Fibroblast of lung (primary cell): ENCODE measurements around the gene MAPT. TPM values are rescaled to one million over a fixed set of nuclear protein-coding genes. Genes with fewer than 3 reads are reported as not detected.

Experiments used
- DNase-seq, 2 donors: peaks; one replicate each; pipeline versions ENCODE4 v3.0.0 to v3.0.0-alpha.2; 2010; ENCODE audit warnings: low read depth in 2 of 2
- H2AFZ ChIP-seq: 2 replicates; pipeline ENCODE4 v1.5.1; 2012; ENCODE audit warnings: low read length, control low read depth, inconsistent platforms
- H3K27ac ChIP-seq: 2 replicates; pipeline ENCODE4 v1.5.1; 2011; ENCODE audit warnings: low read length, control low read depth; ENCODE audit not compliant: insufficient read depth
- H3K27me3 ChIP-seq: 2 replicates; pipeline ENCODE4 v1.5.1; 2011; ENCODE audit warnings: mild to moderate bottlenecking, low read length; ENCODE audit not compliant: control insufficient read depth, insufficient read depth
- H3K36me3 ChIP-seq: 2 replicates; pipeline ENCODE4 v1.5.1; 2011; ENCODE audit warnings: low read length; ENCODE audit not compliant: control insufficient read depth, insufficient read depth
- H3K4me1 ChIP-seq: 2 replicates; pipeline ENCODE4 v1.5.1; 2011; ENCODE audit warnings: low read length; ENCODE audit not compliant: control insufficient read depth, insufficient read depth; ENCODE audit errors: extremely low read depth
- H3K4me2 ChIP-seq: 2 replicates; pipeline ENCODE4 v1.5.1; 2011; ENCODE audit warnings: low read length, control low read depth; ENCODE audit not compliant: insufficient read depth; ENCODE audit errors: extremely low read depth
- H3K4me3 ChIP-seq, 4 experiments: fragments of 200-600 bp in 1 of 4; sonication (generic) in 1 of 4; replicated peaks in 1 of 4; 2 replicates each; pipeline ENCODE4 v1.5.1; 2011 to 2016; ENCODE audit warnings: low read length in 4 of 4, low read depth in 3 of 4, mild to moderate bottlenecking in 3 of 4, control low read depth in 2 of 4, inconsistent platforms in 1 of 4, mixed read lengths in 1 of 4; ENCODE audit not compliant: insufficient read depth in 1 of 4; ENCODE audit errors: control extremely low read depth in 1 of 4
- H3K79me2 ChIP-seq: 2 replicates; pipeline ENCODE4 v1.5.1; 2012; ENCODE audit warnings: mild to moderate bottlenecking, low read length, inconsistent platforms; ENCODE audit not compliant: control insufficient read depth, insufficient read depth
- H3K9ac ChIP-seq: 2 replicates; pipeline ENCODE4 v1.5.1; 2011; ENCODE audit warnings: mild to moderate bottlenecking, low read length, control low read depth; ENCODE audit not compliant: insufficient read depth
- H3K9me3 ChIP-seq: 2 replicates; pipeline ENCODE4 v1.5.1; 2012; ENCODE audit warnings: low read depth, low read length; ENCODE audit not compliant: control insufficient read depth, insufficient read depth
- H4K20me1 ChIP-seq: 2 replicates; pipeline ENCODE4 v1.5.1; 2011; ENCODE audit warnings: low read length; ENCODE audit not compliant: control insufficient read depth, insufficient read depth; ENCODE audit errors: extremely low read depth
- CTCF ChIP-seq, 2 donors: IDR thresholded peaks in 1 of 2; conservative IDR thresholded peaks in 1 of 2; 1 replicate in 1 of 2; 2 replicates in 1 of 2; pipeline ENCODE4 v1.5.1; 2011 to 2012; ENCODE audit warnings: low read length in 2 of 2, control low read depth in 1 of 2, inconsistent platforms in 1 of 2, low read depth in 1 of 2, mild to moderate bottlenecking in 1 of 2
- EZH2 ChIP-seq: IDR thresholded peaks from 2 replicates; pipeline ENCODE4 v1.5.1; 2012; ENCODE audit warnings: low read length, control low read depth, mild to moderate bottlenecking; ENCODE audit errors: missing control alignments
- polyA plus RNA-seq, 2 donors: library from polyadenylated mRNA; depleted of rRNA in 1 of 2; stranded (reverse) in 1 of 2; unstranded in 1 of 2; fragments of >200 nt; gene quantifications; 2 replicates each; pipeline ENCODE4 v1.2.1, GENCODE V29; 2011 to 2012; ENCODE audit warnings: missing spikeins in 1 of 2
- total RNA-seq: library from RNA; depleted of rRNA; stranded (reverse); fragments of >200 nt; gene quantifications from 2 replicates; pipeline ENCODE4 v1.2.1, GENCODE V29; 2014

Gene MAPT
- total and polyA plus RNA-seq, 2 donors (not counting 1 experiment from before 2014, with no cell fraction given): 0.09 to 0.50 TPM

GRCh38 chr17:45940293-45940692, 45.9 kb downstream of the MAPT start:
- no peak overlapping the region for H3K27ac ChIP-seq
- no peak overlapping the region for H2AFZ ChIP-seq
- H3K79me2 ChIP-seq: no peaks in the 10 kb centered on the region
- H3K4me3 ChIP-seq: no peak overlapping the region
- no peaks in the 10 kb centered on the region for H3K4me1 ChIP-seq
- TF ChIP-seq EZH2 (no peak), CTCF (conservative IDR thresholded peaks at IDR 0.05 in 1 of 2, IDR thresholded peaks at IDR 0.05 in 1 of 2; ENCODE audit: low read depth in 1 of 2, low read length in 2 of 2) (no peak)
- no peak overlapping the region for H3K4me2 ChIP-seq
- no peaks in the 10 kb centered on the region for H4K20me1 ChIP-seq
- H3K27me3 ChIP-seq: peaks cover 6% of the 10 kb centered on the region
- DNase-seq: no peak
- H3K9me3 ChIP-seq: no peaks in the 10 kb centered on the region
- H3K9ac ChIP-seq: no peak overlapping the region
- H3K36me3 ChIP-seq: no peaks in the 10 kb centered on the region

GRCh38 chr17:45940826-45941225, 46.5 kb downstream of the MAPT start:
- H3K27ac ChIP-seq: no peak overlapping the region
- DNase-seq: no peak
- H4K20me1 ChIP-seq: no peaks in the 10 kb centered on the region
- no peak for TF ChIP-seq CTCF (conservative IDR thresholded peaks at IDR 0.05 in 1 of 2, IDR thresholded peaks at IDR 0.05 in 1 of 2; ENCODE audit: low read depth in 1 of 2, low read length in 2 of 2)
- no peak for TF ChIP-seq EZH2
- H3K4me3 ChIP-seq: no peak overlapping the region
- peaks cover 6% of the 10 kb centered on the region for H3K27me3 ChIP-seq
- no peaks in the 10 kb centered on the region for H3K79me2 ChIP-seq
- no peaks in the 10 kb centered on the region for H3K9me3 ChIP-seq
- H3K4me2 ChIP-seq: no peak overlapping the region
- no peaks in the 10 kb centered on the region for H3K4me1 ChIP-seq
- H3K9ac ChIP-seq: no peak overlapping the region
- no peak overlapping the region for H2AFZ ChIP-seq
- H3K36me3 ChIP-seq: no peaks in the 10 kb centered on the region

- peaks cover 6% of the 10 kb centered on the region for H3K27me3 ChIP-seq
- no peak overlapping the region for H3K27ac ChIP-seq
These were observed 47.0 kb downstream of the MAPT start for GRCh38 chr17:45941395-45941794.

More at GRCh38 chr17:45941395-45941794, 47.0 kb downstream of the MAPT start:
- DNase-seq: no peak
- H4K20me1 ChIP-seq: no peaks in the 10 kb centered on the region
- H3K36me3 ChIP-seq: no peaks in the 10 kb centered on the region
- no peak for TF ChIP-seq CTCF (conservative IDR thresholded peaks at IDR 0.05 in 1 of 2, IDR thresholded peaks at IDR 0.05 in 1 of 2; ENCODE audit: low read depth in 1 of 2, low read length in 2 of 2)
- no peak overlapping the region for H2AFZ ChIP-seq
- H3K4me2 ChIP-seq: no peak overlapping the region
- H3K4me3 ChIP-seq: no peak overlapping the region
- no peaks in the 10 kb centered on the region for H3K79me2 ChIP-seq
- H3K4me1 ChIP-seq: no peaks in the 10 kb centered on the region
- H3K9me3 ChIP-seq: no peaks in the 10 kb centered on the region
- H3K9ac ChIP-seq: no peak overlapping the region
